ENCODE results near the gene ACAA2. TPM values are rescaled to one million over a fixed set of nuclear protein-coding genes. Genes with fewer than 3 reads are reported as not detected.

The ACAA2 gene
- total RNA-seq, 2 donors from 2014 or later: 42.8 to 44.8 TPM

DNA sequence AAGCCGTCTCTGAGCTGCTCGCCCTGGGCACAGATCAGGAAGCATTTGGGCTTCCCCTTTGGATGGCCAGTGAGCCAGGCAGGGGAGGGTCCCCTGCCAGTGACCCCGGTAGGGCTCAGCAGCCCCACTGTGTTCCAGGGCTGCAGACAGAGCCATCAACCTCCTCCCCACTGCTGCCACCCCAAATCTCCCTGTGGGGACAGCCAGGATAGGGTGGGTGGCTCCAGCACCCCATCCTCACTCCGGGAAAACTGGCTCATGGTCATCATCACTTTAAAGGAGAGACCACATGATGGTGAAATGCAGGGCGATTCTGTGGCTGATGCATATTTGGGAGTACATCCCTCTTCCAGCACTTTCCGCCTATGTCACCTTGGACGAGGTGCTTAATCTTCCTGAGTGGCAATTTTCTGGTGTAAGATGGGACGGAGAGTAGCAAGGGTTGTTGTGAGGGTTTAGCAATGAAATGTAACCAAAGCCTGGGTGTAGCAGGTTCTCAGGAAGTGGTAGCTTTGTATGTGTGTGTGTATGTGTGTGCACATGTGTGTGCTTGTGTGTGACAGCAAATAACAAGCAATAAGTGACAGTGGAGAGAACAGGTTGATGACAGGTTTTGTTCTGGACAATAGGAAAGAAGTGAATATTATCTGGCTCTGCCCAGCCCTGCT, 61.8 kb downstream of the ACAA2 start:
- H3K4me1 ChIP-seq: no peaks in the 10 kb centered on the region
- intact Hi-C loops (cut with DNase I): no loop called here
- DNase-seq: no peak
- TF ChIP-seq, protein P1, sequence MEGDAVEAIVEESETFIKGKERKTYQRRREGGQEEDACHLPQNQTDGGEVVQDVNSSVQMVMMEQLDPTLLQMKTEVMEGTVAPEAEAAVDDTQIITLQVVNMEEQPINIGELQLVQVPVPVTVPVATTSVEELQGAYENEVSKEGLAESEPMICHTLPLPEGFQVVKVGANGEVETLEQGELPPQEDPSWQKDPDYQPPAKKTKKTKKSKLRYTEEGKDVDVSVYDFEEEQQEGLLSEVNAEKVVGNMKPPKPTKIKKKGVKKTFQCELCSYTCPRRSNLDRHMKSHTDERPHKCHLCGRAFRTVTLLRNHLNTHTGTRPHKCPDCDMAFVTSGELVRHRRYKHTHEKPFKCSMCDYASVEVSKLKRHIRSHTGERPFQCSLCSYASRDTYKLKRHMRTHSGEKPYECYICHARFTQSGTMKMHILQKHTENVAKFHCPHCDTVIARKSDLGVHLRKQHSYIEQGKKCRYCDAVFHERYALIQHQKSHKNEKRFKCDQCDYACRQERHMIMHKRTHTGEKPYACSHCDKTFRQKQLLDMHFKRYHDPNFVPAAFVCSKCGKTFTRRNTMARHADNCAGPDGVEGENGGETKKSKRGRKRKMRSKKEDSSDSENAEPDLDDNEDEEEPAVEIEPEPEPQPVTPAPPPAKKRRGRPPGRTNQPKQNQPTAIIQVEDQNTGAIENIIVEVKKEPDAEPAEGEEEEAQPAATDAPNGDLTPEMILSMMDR (IDR thresholded peaks at IDR 0.05): no peak
- TF ChIP-seq POLR2A (IDR thresholded peaks at IDR 0.05): no peak
- ATAC-seq: no peak
- H3K27me3 ChIP-seq: no peaks in the 10 kb centered on the region
- no peaks in the 10 kb centered on the region for H3K9me3 ChIP-seq
- no peak overlapping the region for H3K4me3 ChIP-seq
- no peak overlapping the region for H3K27ac ChIP-seq
- 59 to 61% methylated on average over 7 to 8 of the region's 8 CpGs for WGBS, 2 donors
- H3K36me3 ChIP-seq (replicated peaks in 1 of 2; ENCODE audit: insufficient read depth in 1 of 2, low read depth in 2 of 2): no peaks in the 10 kb centered on the region

GRCh38 chr18:49749563-49749962, 63.8 kb downstream of the ACAA2 start:
- H3K9me3 ChIP-seq: no peaks in the 10 kb centered on the region
- H3K4me1 ChIP-seq: no peaks in the 10 kb centered on the region
- no peaks in the 10 kb centered on the region for H3K36me3 ChIP-seq (replicated peaks in 1 of 2; ENCODE audit: insufficient read depth in 1 of 2, low read depth in 2 of 2)
- no peak for TF ChIP-seq POLR2A (IDR thresholded peaks at IDR 0.05)
- TF ChIP-seq, protein P1 (IDR thresholded peaks at IDR 0.05): no peak
- no peaks in the 10 kb centered on the region for H3K27me3 ChIP-seq
- 55 to 63% methylated on average over 8 of the region's 8 CpGs for WGBS, 2 donors
- H3K27ac ChIP-seq: no peak overlapping the region
- intact Hi-C loops (cut with DNase I): no loop called here
- H3K4me3 ChIP-seq: no peak overlapping the region
- no peak for ATAC-seq
- no peak for DNase-seq

GRCh38 chr18:49747876-49748275, 65.5 kb downstream of the ACAA2 start:
- Histone ChIP-seq H3K27me3 (no peaks in the 10 kb centered on the region), H3K4me3 (no peak overlapping the region), H3K27ac (no peak overlapping the region), H3K36me3 (replicated peaks in 1 of 2; ENCODE audit: insufficient read depth in 1 of 2, low read depth in 2 of 2) (no peaks in the 10 kb centered on the region), H3K4me1 (no peaks in the 10 kb centered on the region), H3K9me3 (no peaks in the 10 kb centered on the region)
- DNase-seq: no peak
- no peak for ATAC-seq
- intact Hi-C loops (cut with DNase I): no loop called here
- 67 to 79% methylated on average over 5 of the region's 5 CpGs for WGBS, 2 donors
- TF ChIP-seq, protein P1 (IDR thresholded peaks at IDR 0.05): no peak
- TF ChIP-seq POLR2A (IDR thresholded peaks at IDR 0.05): no peak

DNA sequence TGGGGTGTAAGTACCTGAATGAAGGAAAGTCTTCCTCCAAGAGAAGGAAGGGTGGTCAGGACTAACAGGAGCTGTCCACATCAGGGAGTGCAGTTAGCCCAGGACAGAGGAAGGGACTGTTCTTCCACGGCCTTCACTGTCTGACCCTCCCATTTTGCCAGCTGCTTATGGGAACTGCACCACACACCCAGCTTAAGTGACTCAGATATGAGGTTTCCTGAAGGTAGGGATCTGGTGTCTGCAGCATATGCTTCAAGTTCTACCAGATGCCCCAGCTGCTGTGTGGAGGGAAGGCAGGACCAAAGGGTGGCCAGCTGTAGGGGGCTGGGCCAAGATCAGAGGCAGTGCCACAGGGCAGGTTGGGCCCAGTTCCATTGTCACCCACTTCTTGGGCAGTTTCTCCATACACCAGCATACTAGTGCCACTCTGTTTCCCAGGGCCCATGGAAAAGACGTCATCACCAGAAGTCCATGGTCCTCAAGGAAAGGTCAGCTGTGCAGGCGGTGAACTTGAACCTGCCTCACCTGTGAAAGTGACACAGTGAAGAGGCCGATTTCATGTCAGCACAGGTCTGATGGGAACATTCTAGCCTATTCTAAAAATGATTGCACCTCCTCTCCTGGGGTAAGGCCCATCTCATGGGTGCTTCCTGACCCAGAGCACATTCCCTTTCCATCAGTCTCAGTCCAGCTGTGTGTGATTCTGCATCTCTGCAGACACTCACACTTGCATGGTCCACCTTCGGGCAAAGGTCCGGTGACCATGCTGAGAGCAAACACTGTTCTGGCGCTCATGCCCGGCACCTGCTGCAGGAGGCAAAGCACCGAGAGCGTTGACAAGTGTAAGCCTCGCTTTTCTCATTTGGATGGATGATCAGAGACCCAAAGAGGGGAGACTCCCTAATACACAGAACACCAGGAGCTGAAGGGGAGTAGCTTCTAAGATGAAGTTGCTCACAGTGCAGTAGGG, 68.0 kb downstream of the ACAA2 start:
- no peaks in the 10 kb centered on the region for H3K27me3 ChIP-seq
- TF ChIP-seq POLR2A (IDR thresholded peaks at IDR 0.05): no peak
- TF ChIP-seq, protein P1 (IDR thresholded peaks at IDR 0.05): no peak
- DNase-seq: no peak
- no peak overlapping the region for H3K4me3 ChIP-seq
- no peaks in the 10 kb centered on the region for H3K4me1 ChIP-seq
- WGBS, 2 donors: 87 to 88% methylated on average over 10 to 11 of the region's 11 CpGs
- no peak for ATAC-seq
- intact Hi-C loops (cut with DNase I): no loop called here
- no peak overlapping the region for H3K27ac ChIP-seq
- H3K9me3 ChIP-seq: no peaks in the 10 kb centered on the region
- H3K36me3 ChIP-seq (replicated peaks in 1 of 2; ENCODE audit: insufficient read depth in 1 of 2, low read depth in 2 of 2): no peaks in the 10 kb centered on the region
